Stimulated activated naive CD4-positive, alpha-beta T cell treated with Interleukin-2 at 50 U/mL for 16 hours (primary cell): Measurements from ENCODE around the gene RIT2.

Experiments used
- DNase-seq: peaks from one replicate; lab custom pipeline; 2025; lab: John Stamatoyannopoulos, UW

Gene RIT2

GRCh38 chr18:43081396-43081795 lies 34.1 kb downstream of the RIT2 start:
- no peak for DNase-seq

GRCh38 chr18:43080671-43081070 lies 34.8 kb downstream of the RIT2 start:
- DNase-seq: no peak

GRCh38 chr18:43079422-43079821 lies 36.1 kb downstream of the RIT2 start:
- DNase-seq: no peak

- DNase-seq: no peak
Measured at GRCh38 chr18:43078478-43079092, 36.9 kb downstream of the RIT2 start.

DNA sequence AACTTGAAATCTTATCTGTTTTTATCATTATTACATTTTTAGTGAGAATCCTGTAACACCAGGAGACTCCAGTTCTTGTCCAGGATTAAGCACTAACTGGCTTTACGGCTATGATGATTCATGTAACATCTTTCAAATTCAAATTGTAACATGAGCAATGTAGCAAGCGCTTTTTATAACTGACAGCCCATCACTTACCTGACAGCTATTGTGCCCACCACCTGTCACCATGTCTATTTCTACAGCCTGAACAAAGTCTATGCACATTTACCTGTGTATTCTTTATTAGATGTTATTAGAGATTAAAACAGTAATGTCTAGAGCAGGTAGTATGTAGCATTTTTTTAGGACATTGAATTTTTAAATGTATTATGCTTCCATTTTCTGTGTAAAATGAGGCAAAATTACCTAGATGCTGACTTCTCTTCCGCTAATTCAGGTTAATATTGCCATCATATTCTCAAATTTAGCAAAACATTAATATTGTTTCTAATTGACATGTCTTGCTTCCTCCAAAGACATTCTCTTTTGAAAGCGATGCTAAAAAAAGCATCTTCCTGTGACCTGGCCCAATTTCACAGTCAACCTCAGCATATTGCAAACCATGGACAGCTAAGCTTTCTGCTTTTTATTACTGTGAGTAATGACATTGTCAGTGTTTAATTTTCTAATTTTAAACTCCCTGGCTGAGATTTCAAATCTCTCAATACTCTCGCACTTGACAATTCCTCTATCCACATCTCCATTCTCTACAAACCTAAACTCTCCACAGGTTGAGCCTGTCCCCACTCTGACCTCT lies 37.8 kb downstream of the RIT2 start:
- no peak for DNase-seq

DNA sequence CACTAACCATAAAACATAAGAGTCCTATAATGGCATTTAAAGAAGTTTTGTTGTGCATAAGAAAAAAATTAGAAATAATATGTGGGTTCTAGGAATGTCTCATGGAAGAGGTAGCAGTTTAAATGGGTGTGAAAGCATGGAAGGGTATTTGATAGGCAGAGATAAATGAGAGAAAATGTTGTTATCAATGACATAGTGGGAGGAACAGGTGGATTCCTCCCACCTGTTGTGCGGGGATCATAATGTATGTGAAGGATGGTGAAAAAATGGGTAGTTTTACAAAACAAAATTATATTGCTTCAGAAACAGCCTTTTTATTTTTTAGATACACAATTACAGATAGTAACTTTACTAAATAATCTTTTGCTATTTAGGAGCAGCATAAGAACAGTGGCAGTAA lies 41.7 kb downstream of the RIT2 start:
- DNase-seq: no peak

- DNase-seq: no peak
Measured at GRCh38 chr18:43068781-43069180, 46.7 kb downstream of the RIT2 start.

GRCh38 chr18:43067570-43067969 lies 47.9 kb downstream of the RIT2 start:
- DNase-seq: no peak

DNA sequence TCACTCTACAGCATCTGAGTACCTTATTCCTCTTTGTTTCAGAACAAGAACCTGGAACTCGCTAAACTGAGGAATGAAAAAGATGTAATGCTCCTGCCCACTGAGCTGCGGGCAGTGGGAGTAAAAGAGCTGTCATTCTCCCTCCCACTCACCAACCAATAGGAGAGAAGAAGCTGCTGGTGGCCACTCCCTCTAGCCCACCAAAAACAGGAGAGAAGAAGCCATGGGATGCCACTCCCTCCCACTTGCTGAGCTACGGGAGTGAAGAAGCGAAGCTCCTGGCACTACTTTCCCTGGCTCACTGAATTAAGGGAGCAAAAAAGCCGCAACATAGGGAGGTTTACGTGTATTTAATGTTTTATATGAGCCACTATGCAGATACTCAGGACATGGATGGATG lies 53.7 kb downstream of the RIT2 start:
- no peak for DNase-seq

DNA sequence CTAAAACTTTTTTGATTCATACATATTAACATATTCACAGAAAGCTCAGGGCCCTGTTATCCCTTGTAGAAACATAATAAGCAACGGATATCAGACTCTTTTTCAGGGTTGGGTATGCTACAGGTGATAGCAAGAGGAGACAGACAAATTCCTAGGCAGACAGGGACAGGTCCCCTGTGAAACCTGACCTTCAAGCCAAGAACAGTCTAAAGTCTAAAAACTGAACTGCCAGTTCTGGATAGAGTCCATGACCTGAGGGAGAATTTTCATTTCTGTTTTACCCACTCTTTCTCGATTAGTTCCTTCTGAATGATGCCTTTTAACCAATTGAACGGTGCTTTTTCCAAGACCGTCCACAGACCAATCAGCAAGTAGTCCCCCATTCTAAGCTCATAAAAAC lies 54.2 kb downstream of the RIT2 start:
- no peak for DNase-seq

- DNase-seq: no peak
Measured at GRCh38 chr18:43060020-43060419, 55.5 kb downstream of the RIT2 start.

- no peak for DNase-seq
Measured at GRCh38 chr18:43054815-43055519, 60.5 kb downstream of the RIT2 start.

DNA sequence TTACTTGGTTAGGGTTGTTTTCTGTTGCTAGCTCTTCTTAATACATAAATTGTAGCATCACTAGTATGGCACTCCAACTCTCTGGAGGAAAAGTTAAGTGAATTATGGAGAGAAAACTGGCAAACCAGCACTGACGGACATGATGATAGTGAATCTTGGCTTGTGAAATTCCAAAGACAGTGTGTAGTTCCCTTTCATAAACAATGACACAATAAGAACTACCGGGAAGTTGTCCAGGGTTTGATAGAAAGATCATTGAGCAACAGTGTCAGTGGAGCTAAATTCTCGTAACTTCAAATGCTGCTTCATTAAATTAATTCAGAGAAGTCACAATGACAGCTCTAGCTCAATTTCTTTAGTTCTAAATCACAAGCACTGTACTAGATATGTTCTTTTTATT lies 66.5 kb downstream of the RIT2 start:
- no peak for DNase-seq

DNA sequence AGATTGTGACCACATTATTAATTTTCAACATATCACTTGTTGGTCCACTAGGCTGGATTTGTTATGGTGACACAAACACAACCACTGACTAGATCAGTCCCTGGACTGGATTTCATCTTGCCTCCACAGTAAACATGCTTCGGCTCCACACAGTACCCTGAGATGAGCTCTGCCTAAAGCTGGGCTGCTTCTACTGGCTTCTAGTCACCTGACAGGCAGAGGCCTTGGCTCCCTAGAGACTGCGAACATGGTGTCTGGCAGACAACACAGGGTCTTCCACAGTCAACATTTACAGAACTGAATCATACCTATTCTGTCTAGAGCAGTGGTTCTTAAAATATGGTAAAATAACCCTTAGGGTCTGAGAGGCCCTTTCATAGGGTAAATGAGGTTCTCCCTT lies 69.2 kb downstream of the RIT2 start:
- no peak for DNase-seq

GRCh38 chr18:43043626-43044025 lies 71.9 kb downstream of the RIT2 start:
- DNase-seq: no peak

DNA sequence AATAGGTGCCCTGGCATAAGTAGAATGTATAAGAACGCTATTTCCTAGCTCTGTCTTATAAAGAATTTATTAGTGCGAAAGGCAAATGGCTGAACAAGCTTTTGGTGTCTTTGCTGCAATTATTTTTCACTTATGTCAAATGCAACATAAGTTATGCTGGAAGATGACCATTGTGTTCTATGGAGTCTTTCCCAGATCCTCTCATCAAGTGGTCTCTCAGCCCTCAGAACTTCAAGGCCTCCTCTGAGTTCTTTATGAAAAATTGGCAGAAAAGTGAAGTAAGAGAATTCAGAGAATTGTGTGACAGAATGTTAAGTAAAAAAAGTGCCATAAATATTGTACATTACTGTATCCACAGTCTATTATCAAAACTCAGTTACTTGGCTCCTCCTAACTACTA lies 75.2 kb downstream of the RIT2 start:
- DNase-seq: no peak

- DNase-seq: no peak
Measured at GRCh38 chr18:43034683-43035500, 80.6 kb downstream of the RIT2 start.

GRCh38 chr18:43031169-43031568 lies 84.3 kb downstream of the RIT2 start:
- no peak for DNase-seq

DNA sequence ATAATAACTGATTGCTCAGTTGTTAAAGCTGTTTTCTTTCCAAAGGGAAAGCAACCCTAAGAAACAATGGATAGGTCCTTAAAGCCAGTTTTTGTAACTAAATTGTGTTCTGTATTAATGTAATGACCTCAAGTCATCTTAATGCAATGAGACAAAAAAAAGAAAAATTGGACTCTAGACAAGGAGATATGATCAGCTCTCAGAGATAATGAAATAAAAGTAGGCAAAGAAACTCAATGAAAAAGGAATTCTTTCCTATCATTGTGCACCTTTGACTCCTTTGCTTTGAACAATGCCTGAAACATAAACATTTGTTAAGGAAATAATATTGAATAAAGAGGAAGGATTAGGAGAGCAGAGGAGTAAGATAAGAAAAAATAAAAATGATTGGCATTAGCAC lies 86.1 kb downstream of the RIT2 start:
- DNase-seq: no peak

GRCh38 chr18:43022874-43023273 lies 92.6 kb downstream of the RIT2 start:
- no peak for DNase-seq

GRCh38 chr18:43017622-43018021 lies 97.9 kb downstream of the RIT2 start:
- no peak for DNase-seq

DNA sequence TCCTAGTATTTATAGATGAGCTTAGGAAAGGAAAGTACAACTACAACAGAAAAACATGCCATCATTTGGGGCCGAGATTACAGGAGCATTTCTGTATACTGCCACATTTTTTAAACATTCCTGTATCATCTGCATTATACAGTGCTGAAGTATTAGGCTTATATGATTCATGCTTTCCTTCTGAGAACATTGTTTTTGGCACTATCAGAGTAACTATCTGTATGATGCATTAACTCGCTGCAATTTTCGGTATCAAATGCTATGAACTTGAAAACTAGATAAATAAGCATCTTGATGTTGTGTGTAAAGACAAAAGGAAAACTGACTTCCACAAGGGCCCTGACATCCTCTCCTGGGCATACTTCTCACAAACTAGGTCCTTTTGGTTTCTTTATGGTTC lies 102.0 kb downstream of the RIT2 start:
- DNase-seq: no peak
